ENCODE measurements around the gene EYS. TPM values are rescaled to one million over a fixed set of nuclear protein-coding genes. Genes with fewer than 3 reads are reported as not detected.

EYS gene
- total RNA-seq, 1 experiment from 2014 or later: not detected

DNA sequence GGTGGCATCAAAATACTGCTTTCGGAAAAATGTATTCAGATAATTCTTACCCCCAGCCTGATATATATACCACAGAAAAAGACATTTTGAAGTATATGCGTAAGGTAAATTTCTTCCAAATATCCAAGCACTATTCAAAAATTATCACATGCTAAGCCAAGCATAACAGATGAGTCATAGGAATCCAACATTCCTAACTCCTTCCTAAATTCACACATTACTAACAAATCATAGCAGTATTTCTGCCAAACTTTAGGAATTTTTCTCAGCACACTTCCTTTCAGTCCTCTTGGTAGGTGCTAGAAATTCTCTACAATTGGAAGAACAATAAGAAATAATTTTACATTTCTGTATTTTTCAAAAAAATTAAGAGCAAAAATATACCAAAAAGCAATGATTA, 417.5 kb downstream of the EYS start:
- ATAC-seq (no peak), DNase-seq (ENCODE audit: low read depth, low spot score) (no peak)
- H3K79me2 ChIP-seq (ENCODE audit: insufficient read depth, low read length): no peaks in the 10 kb centered on the region
- peaks cover 0 to 20% of the 10 kb centered on the region in 2 experiments; a peak in 2 of 4 replicates for H3K9me3 ChIP-seq (ENCODE audit: control insufficient read depth in 1 of 2, insufficient read depth in 1 of 2, low read depth in 1 of 2, low read length in 2 of 2)
- RAD21 ChIA-PET (ENCODE audit: low non-redundant PET in 1 of 2, low total read pairs in 2 of 2, uncharacterized antibody in 2 of 2, unreplicated experiment in 2 of 2): no interaction called here
- H4K20me1 ChIP-seq (ENCODE audit: insufficient read depth): no peaks in the 10 kb centered on the region
- H3K4me3 ChIP-seq (replicated peaks in 1 of 2; ENCODE audit: low read depth in 1 of 2, low read length in 2 of 2): no peak overlapping the region
- BruUV-seq (replicated peaks): no TSS peak
- intact Hi-C loops (cut with micrococcal nuclease): no loop called here
- TF ChIP-seq YY1 (IDR thresholded peaks at IDR 0.05; ENCODE audit: extremely low read depth, insufficient replicate concordance, low read depth, low read length): no peak
- TF ChIP-seq RAD21 (IDR thresholded peaks at IDR 0.05; ENCODE audit: low read depth): no peak
- no peak for TF ChIP-seq SP1 (IDR thresholded peaks at IDR 0.05; ENCODE audit: low read depth)
- no peak for TF ChIP-seq POLR2AphosphoS5 (IDR thresholded peaks at IDR 0.05; ENCODE audit: low read depth, low read length)
- H3K27me3 ChIP-seq (ENCODE audit: insufficient read depth, low read length): no peaks in the 10 kb centered on the region
- no peaks in the 10 kb centered on the region for H3K36me3 ChIP-seq (ENCODE audit: control insufficient read depth in 1 of 2, insufficient read depth in 2 of 2, low read length in 2 of 2)
- H3K9me2 ChIP-seq (ENCODE audit: insufficient read depth): no peaks in the 10 kb centered on the region
- POLR2A ChIA-PET: no interaction called here
- no peak overlapping the region for H3K9ac ChIP-seq (ENCODE audit: low read length)
- H3K4me2 ChIP-seq (ENCODE audit: low read length): no peak overlapping the region
- CTCF ChIA-PET: no interaction called here
- H3K4me1 ChIP-seq (ENCODE audit: control insufficient read depth in 1 of 2, insufficient read depth in 2 of 2, low read length in 2 of 2): no peaks in the 10 kb centered on the region
- H3K27ac ChIP-seq (ENCODE audit: low read depth, low read length): no peak overlapping the region
- no peak overlapping the region for H2AFZ ChIP-seq (ENCODE audit: low read depth, low read length, poor library complexity, severe bottlenecking)

DNA sequence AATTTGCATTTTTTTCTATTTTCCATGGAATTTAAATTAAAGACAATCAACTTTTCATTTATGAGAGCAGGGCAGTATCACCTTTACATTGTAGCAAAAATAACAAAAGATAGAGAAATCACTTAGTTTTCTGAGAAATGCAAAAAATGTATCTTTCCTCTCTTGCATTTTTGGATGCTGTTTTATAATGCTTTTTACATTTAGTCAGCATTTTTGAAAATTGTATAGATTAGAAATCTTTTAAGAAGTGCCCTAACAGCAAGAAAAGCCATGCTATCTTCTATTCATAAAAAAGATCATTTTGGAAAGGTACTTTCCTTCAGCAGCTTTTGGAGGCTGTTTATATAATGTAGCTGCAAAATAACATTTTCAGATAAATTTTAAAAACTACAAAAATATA, 421.8 kb downstream of the EYS start:
- Histone ChIP-seq H4K20me1 (ENCODE audit: insufficient read depth) (no peaks in the 10 kb centered on the region), H3K9me3 (ENCODE audit: control insufficient read depth in 1 of 2, insufficient read depth in 1 of 2, low read depth in 1 of 2, low read length in 2 of 2) (peaks cover 3 to 8% of the 10 kb centered on the region in 2 experiments; a peak in 2 of 4 replicates), H3K36me3 (ENCODE audit: control insufficient read depth in 1 of 2, insufficient read depth in 2 of 2, low read length in 2 of 2) (no peaks in the 10 kb centered on the region), H3K4me1 (ENCODE audit: control insufficient read depth in 1 of 2, insufficient read depth in 2 of 2, low read length in 2 of 2) (no peaks in the 10 kb centered on the region), H3K4me2 (ENCODE audit: low read length) (no peak overlapping the region), H3K9ac (ENCODE audit: low read length) (no peak overlapping the region), H2AFZ (ENCODE audit: low read depth, low read length, poor library complexity, severe bottlenecking) (no peak overlapping the region), H3K27me3 (ENCODE audit: insufficient read depth, low read length) (no peaks in the 10 kb centered on the region), H3K9me2 (ENCODE audit: insufficient read depth) (no peaks in the 10 kb centered on the region), H3K4me3 (replicated peaks in 1 of 2; ENCODE audit: low read depth in 1 of 2, low read length in 2 of 2) (no peak overlapping the region), H3K27ac (ENCODE audit: low read depth, low read length) (no peak overlapping the region), H3K79me2 (ENCODE audit: insufficient read depth, low read length) (no peaks in the 10 kb centered on the region)
- DNase-seq (ENCODE audit: low read depth, low spot score) (no peak), ATAC-seq (no peak)
- intact Hi-C loops (cut with micrococcal nuclease): no loop called here
- POLR2A ChIA-PET: no interaction called here
- TF ChIP-seq CBX3 (IDR thresholded peaks at IDR 0.05; ENCODE audit: low read depth): no peak
- no peak for TF ChIP-seq TCF7L2 (IDR thresholded peaks at IDR 0.05; ENCODE audit: borderline replicate concordance, extremely low read depth, insufficient read depth, insufficient read length)
- TF ChIP-seq EGR1 (IDR thresholded peaks at IDR 0.05; ENCODE audit: low read depth): no peak
- TF ChIP-seq EZH2phosphoT487 (IDR thresholded peaks at IDR 0.05; ENCODE audit: borderline replicate concordance): no peak
- TF ChIP-seq JUND (IDR thresholded peaks at IDR 0.05): no peak
- RAD21 ChIA-PET (ENCODE audit: low non-redundant PET in 1 of 2, low total read pairs in 2 of 2, uncharacterized antibody in 2 of 2, unreplicated experiment in 2 of 2): no interaction called here
- BruUV-seq (replicated peaks): no TSS peak
- CTCF ChIA-PET: no interaction called here
